HepG2 (cell line): ENCODE results near the gene HHATL. TPM values are rescaled to one million over a fixed set of nuclear protein-coding genes. Genes with fewer than 3 reads are reported as not detected.

Experiments
- ERF ChIP-seq: IDR thresholded peaks from 2 replicates; pipeline ENCODE4 v1.6.1; 2018; ENCODE audit warnings: missing biosample characterization, missing genetic modification reagents
- HOXA5 ChIP-seq: sonication (generic); formaldehyde crosslinking; IDR thresholded peaks from 2 replicates; pipeline ENCODE4 v1.4.0; 2020; ENCODE audit warnings: missing genetic modification reagents
- MEIS1 ChIP-seq: sonication (generic); formaldehyde crosslinking; IDR thresholded peaks from 2 replicates; pipeline ENCODE4 v1.9.0; 2021; ENCODE audit warnings: mild to moderate bottlenecking, missing genetic modification reagents, moderate library complexity, borderline replicate concordance
- SMC3 ChIP-seq: IDR thresholded peaks from 2 replicates; pipeline ENCODE4 v1.6.1; 2011; ENCODE audit warnings: low read length, improper control_type of control experiment
- SP1 ChIP-seq, 2 experiments: fragments of 450-650 bp in 1 of 2; sonication (generic) in 1 of 2; formaldehyde crosslinking in 1 of 2; IDR thresholded peaks; 2 replicates each; pipeline versions ENCODE4 v1.4.0 to v1.6.1; 2016 to 2020; ENCODE audit warnings: missing genetic modification reagents in 1 of 2
- YEATS4 ChIP-seq: sonication (generic); formaldehyde crosslinking; IDR thresholded peaks from 2 replicates; pipeline ENCODE4 v1.4.0; 2020; ENCODE audit warnings: missing genetic modification reagents, borderline replicate concordance
- ZC3H13 ChIP-seq: sonication (generic); formaldehyde crosslinking; IDR thresholded peaks from 2 replicates; pipeline ENCODE4 v1.8.1; 2023; ENCODE audit warnings: mild to moderate bottlenecking, missing genetic modification reagents, moderate library complexity
- polyA plus RNA-seq, 8 experiments: library from polyadenylated mRNA; depleted of rRNA in 3 of 8; stranded (reverse) in 7 of 8; unstranded in 1 of 8; fragments of >200 nt; fragmentation: Illumina TruSeq in 4 of 8; extraction: Trizol in 4 of 8; gene quantifications; 2 replicates each; pipeline versions ENCODE4 v1.2.1 to v1.2.3, GENCODE V29; 2011 to 2016; ENCODE audit warnings: low read depth in 4 of 8, missing spikeins in 1 of 8, mixed read lengths in 1 of 8; ENCODE audit not compliant: insufficient read depth in 1 of 8
- total RNA-seq, 5 experiments: library from RNA; depleted of rRNA; stranded (reverse); fragments of >200 nt; fragmentation: Illumina TruSeq; extraction: Trizol; gene quantifications; 2 replicates each; pipeline ENCODE4 v1.2.3, GENCODE V29; 2016; ENCODE audit warnings: low read depth in 1 of 5
- TF ChIP-seq, protein P1 (sequence below): sonication (generic); formaldehyde crosslinking; IDR thresholded peaks from 2 replicates; pipeline ENCODE4 v1.9.0; 2022; ENCODE audit warnings: low read depth, missing genetic modification reagents
- TF ChIP-seq, protein P2 (sequence below): sonication (generic); formaldehyde crosslinking; IDR thresholded peaks from 2 replicates; pipeline ENCODE4 v1.4.0; 2020; ENCODE audit warnings: missing genetic modification reagents
- TF ChIP-seq, protein P3 (sequence below), 2 experiments: sonication (generic) in 1 of 2; formaldehyde crosslinking in 1 of 2; IDR thresholded peaks; 2 replicates each; pipeline versions ENCODE4 v1.4.0 to v1.6.1; 2018 to 2020; ENCODE audit warnings: missing genetic modification reagents in 2 of 2, borderline replicate concordance in 1 of 2, low read depth in 1 of 2, mild to moderate bottlenecking in 1 of 2, missing biosample characterization in 1 of 2
- TF ChIP-seq, protein P4 (sequence below): IDR thresholded peaks from 2 replicates; pipeline ENCODE4 v1.6.1; 2016; ENCODE audit warnings: low read depth, borderline replicate concordance

Gene HHATL
- total and polyA plus RNA-seq, 2 of the 13 experiments (the other 11 are each of a cell fraction or from before 2014, with no cell fraction given) = 0.26 TPM; not detected in 1

DNA sequence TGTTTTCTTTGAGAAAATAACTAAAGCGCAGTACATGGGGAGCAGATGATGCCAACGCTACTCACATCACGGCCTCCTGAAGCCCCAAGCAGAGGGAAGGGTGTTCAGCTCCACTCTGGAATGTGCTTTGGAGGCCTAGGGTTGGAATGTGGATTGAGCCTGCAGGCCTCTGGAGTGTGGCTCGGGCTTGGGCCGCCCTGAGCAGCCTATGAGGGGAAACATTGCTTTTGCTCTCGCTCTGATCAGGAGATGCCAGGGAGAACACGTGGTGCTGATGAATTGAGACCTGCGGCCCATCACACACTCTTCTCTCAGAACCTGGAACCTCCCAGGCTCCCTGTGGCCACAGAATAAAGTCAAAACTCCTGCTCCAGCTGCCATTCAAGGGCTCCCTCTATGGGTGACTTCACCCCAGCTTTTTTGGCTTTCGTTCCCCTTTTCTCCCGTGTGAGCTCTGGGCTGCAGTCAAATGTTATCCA lies 47.2 kb upstream of the HHATL start (continued):
- TF ChIP-seq, protein P1, sequence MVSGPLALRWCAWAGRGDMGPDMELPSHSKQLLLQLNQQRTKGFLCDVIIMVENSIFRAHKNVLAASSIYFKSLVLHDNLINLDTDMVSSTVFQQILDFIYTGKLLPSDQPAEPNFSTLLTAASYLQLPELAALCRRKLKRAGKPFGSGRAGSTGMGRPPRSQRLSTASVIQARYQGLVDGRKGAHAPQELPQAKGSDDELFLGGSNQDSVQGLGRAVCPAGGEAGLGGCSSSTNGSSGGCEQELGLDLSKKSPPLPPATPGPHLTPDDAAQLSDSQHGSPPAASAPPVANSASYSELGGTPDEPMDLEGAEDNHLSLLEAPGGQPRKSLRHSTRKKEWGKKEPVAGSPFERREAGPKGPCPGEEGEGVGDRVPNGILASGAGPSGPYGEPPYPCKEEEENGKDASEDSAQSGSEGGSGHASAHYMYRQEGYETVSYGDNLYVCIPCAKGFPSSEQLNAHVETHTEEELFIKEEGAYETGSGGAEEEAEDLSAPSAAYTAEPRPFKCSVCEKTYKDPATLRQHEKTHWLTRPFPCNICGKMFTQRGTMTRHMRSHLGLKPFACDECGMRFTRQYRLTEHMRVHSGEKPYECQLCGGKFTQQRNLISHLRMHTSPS = no peak
- TF ChIP-seq, protein P2, sequence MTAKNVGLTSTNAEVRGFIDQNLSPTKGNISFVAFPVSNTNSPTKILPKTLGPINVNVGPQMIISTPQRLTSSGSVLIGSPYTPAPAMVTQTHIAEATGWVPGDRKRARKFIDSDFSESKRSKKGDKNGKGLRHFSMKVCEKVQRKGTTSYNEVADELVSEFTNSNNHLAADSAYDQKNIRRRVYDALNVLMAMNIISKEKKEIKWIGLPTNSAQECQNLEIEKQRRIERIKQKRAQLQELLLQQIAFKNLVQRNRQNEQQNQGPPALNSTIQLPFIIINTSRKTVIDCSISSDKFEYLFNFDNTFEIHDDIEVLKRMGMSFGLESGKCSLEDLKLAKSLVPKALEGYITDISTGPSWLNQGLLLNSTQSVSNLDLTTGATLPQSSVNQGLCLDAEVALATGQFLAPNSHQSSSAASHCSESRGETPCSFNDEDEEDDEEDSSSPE (CRISPR knock-in tag) = peak; percentile 44; the same call in 1 of the 2 replicates
- TF ChIP-seq MEIS1 (CRISPR knock-in tag) (0 out of 2 replicates have a peak, but pooled peaks have one; percentile 31), ZC3H13 (no peak), YEATS4 (CRISPR knock-in tag) (0 out of 2 replicates have a peak, but pooled peaks have one; percentile 32), HOXA5 (CRISPR knock-in tag) (no peak), SP1 (IDR thresholded peaks at IDR 0.05) (no peak), SP1 (CRISPR knock-in tag; IDR thresholded peaks at IDR 0.05) (no peak), SMC3 (0 out of 2 replicates have a peak, but pooled peaks have one; percentile 15), ERF (CRISPR knock-in tag) (peak; percentile 38; the same call in 1 of the 2 replicates)
- TF ChIP-seq, protein P3, sequence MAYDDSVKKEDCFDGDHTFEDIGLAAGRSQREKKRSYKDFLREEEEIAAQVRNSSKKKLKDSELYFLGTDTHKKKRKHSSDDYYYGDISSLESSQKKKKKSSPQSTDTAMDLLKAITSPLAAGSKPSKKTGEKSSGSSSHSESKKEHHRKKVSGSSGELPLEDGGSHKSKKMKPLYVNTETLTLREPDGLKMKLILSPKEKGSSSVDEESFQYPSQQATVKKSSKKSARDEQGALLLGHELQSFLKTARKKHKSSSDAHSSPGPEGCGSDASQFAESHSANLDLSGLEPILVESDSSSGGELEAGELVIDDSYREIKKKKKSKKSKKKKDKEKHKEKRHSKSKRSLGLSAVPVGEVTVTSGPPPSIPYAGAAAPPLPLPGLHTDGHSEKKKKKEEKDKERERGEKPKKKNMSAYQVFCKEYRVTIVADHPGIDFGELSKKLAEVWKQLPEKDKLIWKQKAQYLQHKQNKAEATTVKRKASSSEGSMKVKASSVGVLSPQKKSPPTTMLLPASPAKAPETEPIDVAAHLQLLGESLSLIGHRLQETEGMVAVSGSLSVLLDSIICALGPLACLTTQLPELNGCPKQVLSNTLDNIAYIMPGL (CRISPR knock-in tag; IDR thresholded peaks at IDR 0.05; ENCODE audit: borderline replicate concordance in 1 of 2, low read depth in 1 of 2) = peak; percentile 32 to 49; a peak in 3 of 4 replicates
- TF ChIP-seq, protein P4, sequence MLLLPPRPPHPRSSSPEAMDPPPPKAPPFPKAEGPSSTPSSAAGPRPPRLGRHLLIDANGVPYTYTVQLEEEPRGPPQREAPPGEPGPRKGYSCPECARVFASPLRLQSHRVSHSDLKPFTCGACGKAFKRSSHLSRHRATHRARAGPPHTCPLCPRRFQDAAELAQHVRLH (CRISPR knock-in tag) = no peak
- TF ChIP-seq, all 625 proteins: peak for 16
